Measurements from ENCODE around the gene ZNF487. TPM values are rescaled to one million over a fixed set of nuclear protein-coding genes. Genes with fewer than 3 reads are reported as not detected.

Gene ZNF487
- total RNA-seq (2014; rRNA removed; shearing (Covaris generic)) (6.5 and 8.1 TPM in 2 replicates), total RNA-seq (2022) (3.5 and 5.0 TPM in 2 replicates), Bru-seq, nascent RNA (percentile 47 among the genes with signal in this experiment), BruChase-seq, experiment 1, labeled RNA remaining after a 6-hour chase (percentile 48 among the genes with signal in this experiment), BruChase-seq, experiment 2, labeled RNA remaining after a 2-hour chase (percentile 50 among the genes with signal in this experiment)
- long read RNA-seq, transcript ZNF487-206 (1 exons, 2,745 nt): major isoform, 14 of 25 reads
- long read RNA-seq, partial matches to known transcripts: 0 of 25 reads
- long read RNA-seq, other reads (novel, unspliced or antisense): 11 of 25 reads

DNA sequence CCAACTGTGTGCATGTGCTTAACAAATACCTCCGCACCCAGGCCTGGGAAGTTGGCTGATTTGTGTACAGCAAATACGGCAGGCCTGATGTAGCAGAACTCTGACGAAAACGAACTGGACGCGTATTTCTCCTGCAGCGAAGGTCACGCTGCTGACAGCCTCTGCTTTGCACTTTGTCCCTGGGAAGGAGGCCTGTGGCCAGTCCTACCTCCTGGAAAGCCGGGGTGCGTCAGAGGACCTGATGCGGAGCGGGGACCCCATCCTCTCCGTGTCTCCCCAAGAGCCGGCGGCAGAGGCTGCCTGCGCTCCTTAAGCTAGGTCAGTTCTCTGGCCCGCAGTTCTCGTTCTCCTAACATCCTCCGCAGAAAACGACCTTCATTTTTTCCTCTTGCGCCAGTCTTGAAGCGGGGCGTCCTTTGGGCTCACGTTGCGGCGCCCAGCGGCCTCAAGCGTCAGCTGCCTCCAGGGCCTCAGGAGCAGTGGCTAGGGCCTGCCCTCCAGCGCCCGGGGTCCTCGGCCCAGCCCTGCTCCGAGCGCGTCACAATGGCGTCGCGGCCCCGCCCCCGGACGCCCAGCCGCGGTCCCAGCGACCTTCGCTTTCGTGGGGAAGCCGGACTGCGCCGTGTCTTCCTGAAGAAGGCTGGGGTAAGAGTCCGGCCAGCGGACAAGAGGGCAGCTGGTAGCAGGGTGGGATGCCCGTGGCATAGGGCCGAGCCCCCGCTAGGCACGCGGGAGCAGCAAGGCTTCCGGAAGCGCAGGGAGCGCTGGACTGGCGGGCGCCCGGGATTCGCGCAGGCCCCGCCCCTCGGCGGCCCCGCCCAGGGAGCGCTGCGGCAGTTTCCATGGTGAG, at the start of gene ZNF487:
ZNF487 (plus strand) TSS at position 821 of the 850 bp plus-strand sequence. CDS start 38,703 bp downstream, outside the sequence.
- DNase-seq (ENCODE audit: low spot score): peak; percentile 89
- H3K9me3 ChIP-seq (ENCODE audit: low read length): no peaks in the 10 kb centered on the region
- no peak for TF ChIP-seq EZH2phosphoT487 (IDR thresholded peaks at IDR 0.05; ENCODE audit: borderline replicate concordance, low read depth, low read length)
- TF ChIP-seq, protein P1, sequence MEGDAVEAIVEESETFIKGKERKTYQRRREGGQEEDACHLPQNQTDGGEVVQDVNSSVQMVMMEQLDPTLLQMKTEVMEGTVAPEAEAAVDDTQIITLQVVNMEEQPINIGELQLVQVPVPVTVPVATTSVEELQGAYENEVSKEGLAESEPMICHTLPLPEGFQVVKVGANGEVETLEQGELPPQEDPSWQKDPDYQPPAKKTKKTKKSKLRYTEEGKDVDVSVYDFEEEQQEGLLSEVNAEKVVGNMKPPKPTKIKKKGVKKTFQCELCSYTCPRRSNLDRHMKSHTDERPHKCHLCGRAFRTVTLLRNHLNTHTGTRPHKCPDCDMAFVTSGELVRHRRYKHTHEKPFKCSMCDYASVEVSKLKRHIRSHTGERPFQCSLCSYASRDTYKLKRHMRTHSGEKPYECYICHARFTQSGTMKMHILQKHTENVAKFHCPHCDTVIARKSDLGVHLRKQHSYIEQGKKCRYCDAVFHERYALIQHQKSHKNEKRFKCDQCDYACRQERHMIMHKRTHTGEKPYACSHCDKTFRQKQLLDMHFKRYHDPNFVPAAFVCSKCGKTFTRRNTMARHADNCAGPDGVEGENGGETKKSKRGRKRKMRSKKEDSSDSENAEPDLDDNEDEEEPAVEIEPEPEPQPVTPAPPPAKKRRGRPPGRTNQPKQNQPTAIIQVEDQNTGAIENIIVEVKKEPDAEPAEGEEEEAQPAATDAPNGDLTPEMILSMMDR (conservative IDR thresholded peaks at IDR 0.05; ENCODE audit: low read length): 0 out of 2 replicates have a peak, but pooled peaks have one; percentile 28
- no peaks in the 10 kb centered on the region for H4K20me1 ChIP-seq (ENCODE audit: insufficient read depth, low read length)
- no peaks in the 10 kb centered on the region for H3K36me3 ChIP-seq (ENCODE audit: insufficient read depth, low read length)
- BruUV-seq (replicated peaks): TSS peak; percentile 93
- POLR2A ChIA-PET: interaction anchor here (0.7 to 2.1 kb wide), 8 partner anchors 10 to 214 kb away, joined by 4 to 9 read pairs (median 7); no protein-coding TSS in a partner anchor
- peak within 1 kb of the TSS; percentile 81 for H3K4me3 ChIP-seq (ENCODE audit: low read depth, low read length, poor library complexity, severe bottlenecking)
- H2AFZ ChIP-seq (ENCODE audit: low read length): peak within 1 kb of the TSS; percentile 81
- peaks cover 11% of the 10 kb centered on the region; the same call in 1 of the 2 replicates for H3K79me2 ChIP-seq (ENCODE audit: insufficient read depth, low read depth, low read length)
- peaks cover 33% of the 10 kb centered on the region for H3K4me1 ChIP-seq (ENCODE audit: insufficient read depth, low read length, poor library complexity, severe bottlenecking)
- H3K4me2 ChIP-seq (ENCODE audit: low read length): peak within 1 kb of the TSS; percentile 100
- H3K9me2 ChIP-seq (ENCODE audit: insufficient read depth, low read length): no peaks in the 10 kb centered on the region
- intact Hi-C loops (cut with micrococcal nuclease; ENCODE audit: unreplicated experiment): loop anchor here (1.0 to 2.0 kb wide), 3 partner anchors 16 to 28 kb away; partner anchors contain the start of gene HNRNPF
- peak within 1 kb of the TSS; percentile 33 for H3K27ac ChIP-seq (ENCODE audit: low read depth, low read length, poor library complexity, severe bottlenecking)
- CTCF ChIA-PET (ENCODE audit: unreplicated experiment): interaction anchor here (0.9 kb wide), 1 partner anchor 232 kb away, joined by 3 read pairs; no protein-coding TSS in a partner anchor

DNA sequence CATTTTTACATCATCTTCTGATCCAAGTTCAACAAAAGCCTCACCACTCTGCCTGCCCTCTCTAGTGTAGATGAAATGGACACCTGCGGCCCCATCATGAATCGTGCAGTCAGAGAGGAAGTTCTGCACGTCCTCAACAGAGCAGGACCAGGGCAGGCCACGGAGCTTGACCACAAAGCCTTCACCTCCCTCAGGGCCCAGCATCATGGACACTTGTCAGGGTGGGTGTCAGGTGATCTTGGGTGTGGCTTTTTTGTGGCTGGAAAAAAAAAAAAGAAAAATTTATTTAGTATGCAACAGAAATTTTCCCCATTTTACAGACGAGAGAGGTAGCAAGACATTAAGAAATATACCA, 49.3 kb upstream of the ZNF487 start:
- no peak overlapping the region for H3K4me3 ChIP-seq (ENCODE audit: low read depth, low read length, poor library complexity, severe bottlenecking)
- ChIA-PET CTCF (ENCODE audit: unreplicated experiment) (no interaction called here), POLR2A (interaction anchor here (0.6 to 0.7 kb wide), 2 partner anchors 67 to 911 kb away, joined by 3 to 4 read pairs; no protein-coding TSS in a partner anchor)
- no TSS peak for BruUV-seq (replicated peaks)
- no peaks in the 10 kb centered on the region for H3K9me3 ChIP-seq (ENCODE audit: low read length)
- no peak overlapping the region for H2AFZ ChIP-seq (ENCODE audit: low read length)
- peaks cover 85% of the 10 kb centered on the region for H3K36me3 ChIP-seq (ENCODE audit: insufficient read depth, low read length)
- no peak for TF ChIP-seq EZH2phosphoT487 (IDR thresholded peaks at IDR 0.05; ENCODE audit: borderline replicate concordance, low read depth, low read length)
- TF ChIP-seq, protein P1 (conservative IDR thresholded peaks at IDR 0.05; ENCODE audit: low read length): no peak
- H4K20me1 ChIP-seq (ENCODE audit: insufficient read depth, low read length): peaks cover 53% of the 10 kb centered on the region
- H3K4me1 ChIP-seq (ENCODE audit: insufficient read depth, low read length, poor library complexity, severe bottlenecking): no peaks in the 10 kb centered on the region
- peaks cover 64% of the 10 kb centered on the region for H3K79me2 ChIP-seq (ENCODE audit: insufficient read depth, low read depth, low read length)
- H3K27ac ChIP-seq (ENCODE audit: low read depth, low read length, poor library complexity, severe bottlenecking): no peak overlapping the region
- no peak overlapping the region for H3K4me2 ChIP-seq (ENCODE audit: low read length)
- DNase-seq (ENCODE audit: low spot score): no peak
- intact Hi-C loops (cut with micrococcal nuclease; ENCODE audit: unreplicated experiment): no loop called here
- H3K9me2 ChIP-seq (ENCODE audit: insufficient read depth, low read length): no peaks in the 10 kb centered on the region
